ENCODE results near the gene ZNF3.

- TF ChIP-seq POLR2A (IDR thresholded peaks at IDR 0.05) (no peak), CTCF (IDR thresholded peaks at IDR 0.05) (no peak)
Measured at GRCh38 chr7:100124301-100125230, 43.0 kb upstream of the ZNF3 start.
